Activated CD4-positive, alpha-beta T cell treated with anti-CD3 and anti-CD28 coated beads for 1 hour (primary cell): ENCODE measurements around the gene RBM22.

Source experiments
- DNase-seq: peaks from one replicate; pipeline ENCODE4 v3.0.0-alpha.2; 2020

Gene RBM22

DNA sequence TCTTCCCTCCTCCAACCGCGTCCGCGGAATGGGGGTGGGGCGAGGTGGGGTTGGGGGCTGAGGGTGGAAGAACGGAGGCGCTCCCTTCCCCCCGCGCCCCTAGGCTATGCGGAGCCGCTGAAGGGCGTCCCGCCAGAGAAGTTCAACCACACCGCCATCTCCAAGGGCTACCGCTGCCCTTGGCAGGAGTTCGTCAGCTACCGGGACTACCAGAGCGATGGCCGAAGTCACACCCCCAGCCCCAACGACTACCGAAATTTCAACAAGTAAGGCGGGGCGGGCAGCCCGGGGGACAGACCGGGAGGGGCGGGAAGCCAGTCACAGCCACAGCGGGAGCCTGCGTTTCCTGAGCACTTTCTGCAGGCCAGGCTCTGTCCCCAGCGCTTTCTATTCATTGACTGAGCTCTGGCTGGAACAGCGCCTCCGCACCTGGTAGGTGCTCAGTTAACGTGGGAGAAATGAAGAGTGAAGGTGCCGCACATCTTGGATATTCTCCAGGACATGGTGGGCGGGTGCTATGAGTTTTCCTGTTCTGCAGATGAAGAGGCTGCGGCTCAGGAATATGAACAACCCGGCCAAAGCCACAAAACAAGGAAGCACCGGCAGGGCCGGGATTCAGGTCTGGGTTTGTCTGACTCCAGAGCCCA, 28.5 kb downstream of the RBM22 start:
- no peak for DNase-seq

GRCh38 chr5:150671509-150672236, 29.2 kb downstream of the RBM22 start:
- no peak for DNase-seq

DNA sequence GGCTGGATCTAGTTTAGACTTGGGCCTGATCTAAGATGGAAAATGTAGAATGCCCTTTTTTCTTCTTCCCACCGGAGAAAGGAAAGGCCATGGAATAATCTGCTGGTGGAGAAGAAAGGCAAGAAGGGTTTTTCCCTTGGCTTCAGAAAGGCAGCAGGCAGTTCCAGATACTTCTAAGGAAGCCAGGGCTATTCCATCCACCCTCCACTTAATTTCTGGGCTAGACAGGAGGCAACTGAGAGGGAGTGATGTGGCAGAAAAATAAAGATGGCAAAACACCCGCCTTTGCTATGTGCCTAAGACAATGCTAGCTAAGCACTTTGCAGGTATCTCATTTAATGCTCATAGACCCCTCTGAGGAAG, 29.9 kb downstream of the RBM22 start:
- no peak for DNase-seq

- no peak for DNase-seq
These were observed 30.5 kb downstream of the RBM22 start for GRCh38 chr5:150670275-150670947.

- DNase-seq: no peak
These were observed 35.8 kb downstream of the RBM22 start for GRCh38 chr5:150665044-150665443.

GRCh38 chr5:150663936-150664335, 36.9 kb downstream of the RBM22 start:
- DNase-seq: no peak

- DNase-seq: no peak
These were observed 37.9 kb downstream of the RBM22 start for GRCh38 chr5:150662731-150663516.

DNA sequence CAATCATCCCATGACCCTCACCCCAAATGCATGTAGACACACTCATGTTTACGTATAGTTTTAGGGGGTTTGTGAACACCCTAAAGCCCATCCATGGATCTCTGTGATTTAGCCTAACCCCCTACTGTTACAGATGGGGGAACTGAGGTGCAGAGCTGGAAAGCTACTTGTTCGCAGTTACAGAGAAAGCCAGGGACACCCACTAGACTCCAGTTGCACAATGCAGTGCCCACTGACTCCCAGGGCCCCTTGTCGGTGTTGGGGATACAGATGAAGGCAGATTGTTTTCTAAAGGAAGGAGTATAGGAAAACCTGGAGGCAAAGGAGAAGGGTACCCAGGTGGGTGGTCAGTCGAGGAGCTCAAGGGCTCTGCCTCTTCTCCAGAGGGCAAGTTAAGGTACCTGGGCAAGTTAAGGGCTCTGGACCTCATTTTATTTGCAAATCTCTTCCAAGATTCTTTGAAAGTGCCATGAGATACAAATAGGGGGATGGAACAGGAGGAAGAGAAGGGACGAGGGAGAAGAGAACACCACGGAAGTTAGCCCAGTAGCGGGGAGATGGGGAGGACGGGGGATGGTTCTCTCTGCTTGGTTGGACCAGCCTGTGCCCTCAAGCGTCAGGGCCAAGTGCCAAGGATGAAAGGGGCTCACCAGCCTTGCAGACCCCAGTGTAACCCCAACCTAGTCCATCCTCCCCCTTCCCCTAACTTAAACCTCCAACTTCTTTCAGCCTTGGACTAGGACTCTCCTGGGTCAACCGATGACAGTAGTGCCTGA, 38.9 kb downstream of the RBM22 start:
- no peak for DNase-seq

DNA sequence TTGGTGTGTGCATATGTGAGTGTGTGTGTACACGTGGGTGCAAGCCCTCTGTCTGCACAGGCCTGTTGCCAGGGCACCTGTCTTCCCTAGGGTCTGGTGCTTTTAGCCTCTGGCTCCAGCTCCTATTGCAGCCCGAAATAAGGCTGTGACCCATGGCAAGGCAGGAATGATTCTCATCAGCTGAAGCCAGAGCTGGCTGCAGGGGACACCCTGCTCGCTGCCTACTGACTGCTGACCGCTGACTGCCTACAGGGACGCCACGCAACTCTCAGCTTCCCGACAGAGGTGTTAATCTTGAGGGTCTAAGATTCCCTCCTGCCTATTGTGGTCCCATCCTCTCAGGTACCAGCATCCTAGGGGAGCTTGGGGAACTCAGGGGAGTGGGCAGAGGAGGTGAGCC, 39.8 kb downstream of the RBM22 start, which contains the start of gene MYOZ3:
Gene MYOZ3, plus strand, starts transcription at position 166 of the 400 bp plus-strand sequence. CDS start 1,691 bp downstream, outside the sequence.
- DNase-seq: no peak

- DNase-seq: no peak
These were observed 40.6 kb downstream of the RBM22 start for GRCh38 chr5:150660108-150660831.

GRCh38 chr5:150659360-150660107, 41.3 kb downstream of the RBM22 start:
- DNase-seq: no peak

GRCh38 chr5:150658699-150659265, 42.1 kb downstream of the RBM22 start:
- no peak for DNase-seq

DNA sequence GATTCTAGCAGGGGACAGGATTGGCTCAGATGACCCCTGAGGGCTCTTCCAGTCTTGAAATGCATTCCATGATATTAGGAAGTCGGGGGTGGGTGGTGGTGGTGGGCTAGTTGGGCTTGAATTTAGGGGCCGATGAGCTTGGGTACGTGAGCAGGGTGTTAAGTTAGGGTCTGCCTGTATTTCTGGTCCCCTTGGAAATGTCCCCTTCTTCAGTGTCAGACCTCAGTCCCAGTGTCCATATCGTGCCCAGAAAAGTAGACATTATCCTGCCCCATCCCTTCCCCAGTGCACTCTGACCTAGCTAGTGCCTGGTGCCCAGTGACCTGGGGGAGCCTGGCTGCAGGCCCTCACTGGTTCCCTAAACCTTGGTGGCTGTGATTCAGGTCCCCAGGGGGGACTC, 42.7 kb downstream of the RBM22 start:
- no peak for DNase-seq

DNA sequence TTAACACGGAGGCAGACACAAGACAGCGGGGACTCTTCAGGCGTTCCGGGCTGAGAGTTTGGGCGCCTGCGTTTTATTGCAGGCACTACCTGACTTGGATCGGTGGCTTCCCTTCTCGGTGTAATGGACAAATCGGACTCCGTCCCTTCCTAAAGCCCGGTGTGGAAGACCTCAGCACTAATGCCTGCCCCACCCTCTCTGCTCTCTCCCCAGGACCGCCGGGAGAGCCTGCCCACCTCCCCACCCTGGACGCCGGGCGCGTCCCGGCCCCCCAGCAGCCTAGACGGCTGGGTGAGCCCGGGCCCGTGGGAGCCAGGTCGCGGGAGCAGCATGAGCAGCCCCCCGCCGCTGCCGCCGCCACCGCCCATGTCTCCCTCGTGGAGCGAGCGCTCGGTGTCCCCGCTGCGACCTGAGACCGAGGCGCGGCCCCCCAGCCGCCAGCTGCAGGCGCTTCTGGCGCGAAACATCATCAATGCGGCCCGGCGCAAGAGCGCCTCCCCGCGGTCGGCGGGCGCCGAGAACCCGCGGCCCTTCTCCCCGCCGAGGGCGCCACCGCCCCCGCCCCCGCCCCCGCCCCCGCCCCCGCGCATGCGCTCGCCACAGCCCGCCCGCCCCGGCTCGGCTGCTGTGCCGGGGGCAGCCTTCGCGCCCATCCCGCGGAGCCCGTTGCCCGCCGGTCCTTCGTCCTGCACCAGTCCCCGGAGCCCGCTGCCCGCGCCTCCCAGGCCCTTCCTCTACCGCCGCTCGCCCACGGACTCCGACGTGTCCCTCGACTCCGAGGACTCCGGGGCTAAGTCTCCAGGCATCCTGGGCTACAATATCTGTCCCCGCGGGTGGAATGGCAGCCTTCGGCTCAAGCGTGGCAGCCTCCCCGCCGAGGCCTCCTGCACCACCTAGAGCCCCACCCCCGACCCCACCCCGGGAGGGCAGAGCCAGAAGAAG, 44.4 kb downstream of the RBM22 start:
- DNase-seq: peak; percentile 73

DNA sequence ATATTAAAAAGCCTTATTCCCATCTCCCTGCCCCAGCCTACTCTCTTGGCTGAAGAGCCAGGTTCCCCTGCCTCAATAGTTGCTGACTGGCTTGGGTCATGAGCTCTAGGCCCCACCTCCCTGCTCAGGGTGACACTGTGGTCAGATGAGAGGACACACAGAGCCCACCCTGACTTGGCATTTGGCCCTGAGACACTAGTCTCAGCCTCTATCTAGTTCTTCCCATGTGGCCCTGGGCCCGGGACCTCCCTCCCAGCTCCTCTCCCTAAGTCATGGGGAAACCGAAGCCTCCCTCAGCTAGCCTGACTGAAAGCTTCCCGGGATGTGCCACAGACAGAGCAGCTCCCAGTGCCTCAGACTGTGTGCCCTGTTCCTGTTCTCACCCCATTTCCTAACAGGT, 45.6 kb downstream of the RBM22 start:
- DNase-seq: no peak

DNA sequence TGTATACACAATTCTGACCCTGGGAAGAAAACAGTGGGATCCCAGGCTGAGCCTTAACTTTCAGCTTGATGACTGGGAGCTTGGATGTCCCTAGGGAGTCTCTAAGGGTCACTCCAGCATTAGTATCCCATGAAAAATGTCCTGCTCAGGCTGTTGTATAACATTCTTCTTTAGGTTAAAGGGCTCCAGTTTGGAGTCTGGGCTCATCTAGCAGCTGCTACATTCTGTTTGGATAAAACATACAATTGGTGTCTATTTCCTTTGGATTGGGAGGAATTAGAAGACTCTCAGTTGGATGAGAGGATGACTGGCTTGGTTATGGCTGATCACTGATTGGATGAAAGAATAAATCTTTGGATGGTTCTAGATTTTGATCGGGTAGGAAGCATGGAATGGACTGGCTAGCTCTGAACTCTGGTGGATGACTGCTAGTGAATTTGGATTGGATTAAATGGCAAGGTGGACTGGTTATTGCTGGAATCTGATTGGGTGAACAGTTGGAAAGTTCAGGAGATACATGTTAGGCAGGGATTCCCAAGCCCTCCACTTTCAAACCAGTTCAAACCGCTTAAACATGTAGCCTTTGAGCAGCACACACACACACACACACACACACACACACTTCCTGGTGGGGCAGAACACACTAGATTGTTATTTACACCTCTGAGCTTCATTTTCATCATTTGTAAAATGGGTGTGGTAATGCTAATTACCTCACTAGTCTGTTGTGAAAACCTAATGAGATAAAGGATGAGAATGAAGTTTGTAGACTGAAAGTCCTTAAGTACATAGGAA, 46.9 kb downstream of the RBM22 start:
- DNase-seq: no peak

DNA sequence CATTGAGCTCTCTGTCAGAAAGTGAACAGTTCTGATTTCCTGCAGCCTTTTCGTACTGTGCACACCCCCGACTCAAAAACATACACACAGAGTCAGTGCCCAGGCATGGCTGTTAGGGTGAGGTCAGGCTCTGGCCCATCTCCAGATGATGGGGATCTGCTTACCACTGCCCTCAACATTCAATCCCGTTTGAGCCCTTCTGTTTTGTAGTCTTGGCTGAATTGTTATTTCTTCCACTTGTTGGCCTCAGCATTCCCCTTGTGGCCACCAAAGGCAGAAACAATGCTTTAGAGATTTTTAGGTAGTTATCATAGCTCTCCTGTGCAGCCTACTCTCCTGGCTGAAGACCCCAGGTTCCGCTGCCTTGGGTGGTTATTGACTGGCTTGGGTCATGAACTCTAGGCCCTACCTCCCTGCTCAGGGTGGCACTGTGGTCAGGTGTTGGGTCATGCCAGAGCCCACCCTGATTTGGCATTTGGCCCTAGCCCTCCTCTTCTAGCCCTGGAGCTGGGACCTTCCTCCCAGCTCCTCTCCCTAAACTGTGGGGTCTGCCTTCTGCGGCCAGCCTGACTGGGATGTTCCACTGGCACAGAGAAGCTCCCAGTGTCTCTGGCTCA, 47.6 kb downstream of the RBM22 start:
- no peak for DNase-seq
